CD4-positive, alpha-beta T cell (primary cell): ENCODE data around the gene HTRA2. TPM values are rescaled to one million over a fixed set of nuclear protein-coding genes. Genes with fewer than 3 reads are reported as not detected.

ENCODE experiments used
- ATAC-seq: fragments of 200-7000 bp; cut with Tn5 transposase; one replicate; pipeline ENCODE4 v1.10.0; 2022; ENCODE audit warnings: mild to moderate bottlenecking; ENCODE audit not compliant: poor library complexity
- CTCF ChIA-PET: fragments of 350-600 bp; sonication (Branson Sonifier 250); formaldehyde crosslinking; loops from one replicate; lab custom pipeline; 2021; ENCODE audit warnings: antibody characterized with exemption, inconsistent platforms; lab: Charles Lee
- POLR2A ChIA-PET: fragments of 350-600 bp; sonication (Branson Sonifier 250); formaldehyde crosslinking; loops from one replicate; lab custom pipeline; 2021; ENCODE audit warnings: antibody characterized with exemption, inconsistent platforms; lab: Charles Lee
- DNase-seq, 14 experiments: peaks; one replicate each; pipeline ENCODE4 v3.0.0-alpha.2; 2013 to 2020; ENCODE audit warnings: mixed read lengths in 2 of 14
- H3K27ac ChIP-seq, 2 donors: one replicate each; pipeline versions ENCODE4 v1.5.1 to v1.7.0; 2013; ENCODE audit warnings: low read length in 2 of 2, low read depth in 1 of 2, mild to moderate bottlenecking in 1 of 2
- H3K27me3 ChIP-seq, 2 experiments: 1 replicate in 1 of 2; 2 replicates in 1 of 2; pipeline versions ENCODE4 v1.6.1 to v1.7.0; 2013; ENCODE audit warnings: low read length in 2 of 2, control low read depth in 1 of 2, mild to moderate bottlenecking in 1 of 2, moderate library complexity in 1 of 2; ENCODE audit not compliant: insufficient read depth in 2 of 2, control insufficient read depth in 1 of 2
- H3K36me3 ChIP-seq: one replicate; pipeline ENCODE4 v1.6.1; 2013; ENCODE audit warnings: low read length, control low read depth; ENCODE audit not compliant: insufficient read depth
- H3K4me1 ChIP-seq: one replicate; pipeline ENCODE4 v1.6.1; 2013; ENCODE audit warnings: low read length, control low read depth; ENCODE audit not compliant: insufficient read depth
- H3K4me3 ChIP-seq: one replicate; pipeline ENCODE4 v1.5.1; 2013; ENCODE audit warnings: mild to moderate bottlenecking, low read length, moderate library complexity
- H3K9me3 ChIP-seq, 2 experiments: 1 replicate in 1 of 2; 2 replicates in 1 of 2; pipeline versions ENCODE4 v1.6.1 to v1.7.0; 2013; ENCODE audit warnings: low read length in 2 of 2, mild to moderate bottlenecking in 2 of 2, control low read depth in 1 of 2, moderate library complexity in 1 of 2; ENCODE audit not compliant: control insufficient read depth in 1 of 2, insufficient read depth in 1 of 2
- H3K27ac Mint-ChIP-seq: one replicate; pipeline ENCODE4 v1.8.0; 2020; ENCODE audit warnings: mixed read lengths
- H3K27me3 Mint-ChIP-seq: one replicate; pipeline ENCODE4 v1.8.0; 2021; ENCODE audit warnings: mixed read lengths
- H3K36me3 Mint-ChIP-seq: one replicate; pipeline ENCODE4 v1.8.0; 2021; ENCODE audit warnings: low read depth, mixed read lengths
- H3K4me1 Mint-ChIP-seq: one replicate; pipeline ENCODE4 v1.8.0; 2021; ENCODE audit warnings: low read depth, mixed read lengths
- H3K4me3 Mint-ChIP-seq: one replicate; pipeline ENCODE4 v1.8.0; 2020; ENCODE audit warnings: mild to moderate bottlenecking, mixed read lengths
- H3K9me3 Mint-ChIP-seq: one replicate; pipeline ENCODE4 v1.8.0; 2020; ENCODE audit warnings: mixed read lengths
- CTCF ChIP-seq: fragments of 200-600 bp; IDR thresholded peaks from one replicate; pipeline ENCODE4 v1.8.0; 2022; ENCODE audit warnings: antibody characterized with exemption, mild to moderate bottlenecking
- intact Hi-C, 2 experiments: fragments of 100-400 bp; cut with DNase I in 1 of 2; cut with micrococcal nuclease in 1 of 2; formaldehyde crosslinking; loops; one replicate each; pipeline versions ENCODE4 v1.15.1 to v1.9.0; 2023 to 2025; cut with DNase I, micrococcal nuclease
- polyA plus RNA-seq, 2 donors: library from polyadenylated mRNA; unstranded; fragments of 120-200 nt; gene quantifications; one replicate each; pipeline ENCODE4 v1.2.1, GENCODE V29; 2013
- total RNA-seq, 174 experiments: library from RNA in 2 of 174; stranded (reverse) in 2 of 174; gene quantifications; one replicate each; pipeline ENCODE4 v1.2.3 and lab custom pipeline; 2021 to 2026

The HTRA2 gene
- total RNA-seq, result 10 to 100 TPM; 15.3 to 16.0 TPM
- polyA plus RNA-seq (2013, experiment 1 of 2), result 24.1 TPM
- 29.5 TPM for polyA plus RNA-seq (2013, experiment 2 of 2)
- 17.6 to 80.9 (median 38.5) reads per million in 172 experiments for total RNA-seq (lab: John Stamatoyannopoulos, UW)

GRCh38 chr2:74529357-74530238 is at the start of gene HTRA2, which contains the start of gene AUP1:
Gene HTRA2, plus strand, starts transcription at chr2:74529933. Its CDS starts 74 bp downstream, at chr2:74530007.
Gene AUP1, minus strand, starts transcription at chr2:74529706. Its CDS starts 77 bp downstream, at chr2:74529629.
- TF ChIP-seq CTCF, result no peak
- no peaks in the 10 kb centered on the region for H3K9me3 Mint-ChIP-seq
- ATAC-seq (peak; percentile 90), DNase-seq (peak; percentile 69 to 94 (median 80))
- no peaks in the 10 kb centered on the region for H3K27me3 Mint-ChIP-seq
- intact Hi-C loops, result loop anchor here (1.0 to 10.0 kb wide), 9 partner anchors 15 to 705 kb away; partner anchors contain the start of genes DOK1 (in 2 of the 2), CCDC142 (in 1 of the 2), PCGF1 (in 1 of the 2) and STAMBP (in 1 of the 2)
- Histone ChIP-seq H3K36me3 (peaks cover 42% of the 10 kb centered on the region), H3K9me3 (peaks cover 0 to 6% of the 10 kb centered on the region in 2 experiments), H3K27me3 (no peaks in the 10 kb centered on the region), H3K4me3 (peak within 1 kb of the TSS; percentile 84), H3K27ac (peak within 1 kb of the TSS; percentile 79 to 86), H3K4me1 (peaks cover 35% of the 10 kb centered on the region)
- peaks cover 57% of the 10 kb centered on the region for H3K36me3 Mint-ChIP-seq
- H3K4me1 Mint-ChIP-seq, result peaks cover 42% of the 10 kb centered on the region
- POLR2A ChIA-PET, result interaction anchor here (0.7 to 3.8 kb wide), 17 partner anchors 9 to 706 kb away, joined by 3 to 37 read pairs (median 10); partner anchors contain the start of genes CCDC142, INO80B, LBX2 and MRPL53
- peak within 1 kb of the TSS; percentile 92 for H3K4me3 Mint-ChIP-seq
- H3K27ac Mint-ChIP-seq, result peak within 1 kb of the TSS; percentile 89
- CTCF ChIA-PET, result interaction anchor here (1.5 to 4.6 kb wide), 5 partner anchors 15 to 75 kb away, joined by 3 to 34 read pairs (median 6); partner anchors contain the start of genes CCDC142, INO80B, PCGF1 and TLX2

- peaks cover 56% of the 10 kb centered on the region for H3K36me3 Mint-ChIP-seq
- Histone ChIP-seq H3K36me3 (peaks cover 30% of the 10 kb centered on the region), H3K9me3 (no peaks in the 10 kb centered on the region), H3K27ac (no peak overlapping the region), H3K4me1 (peaks cover 31% of the 10 kb centered on the region), H3K27me3 (no peaks in the 10 kb centered on the region), H3K4me3 (peak overlapping the region; percentile 77)
- H3K4me3 Mint-ChIP-seq, result peak overlapping the region; percentile 99
- no peaks in the 10 kb centered on the region for H3K27me3 Mint-ChIP-seq
- H3K27ac Mint-ChIP-seq, result peak overlapping the region; percentile 14
- no peak for ATAC-seq
- peaks cover 26% of the 10 kb centered on the region for H3K4me1 Mint-ChIP-seq
- H3K9me3 Mint-ChIP-seq, result no peaks in the 10 kb centered on the region
- TF ChIP-seq CTCF, result no peak
- no peak for DNase-seq
- ChIA-PET CTCF (interaction anchor here (0.6 to 4.6 kb wide), 9 partner anchors 9 to 110 kb away, joined by 3 to 61 read pairs (median 5); partner anchors contain the start of genes AUP1, HTRA2, INO80B and MRPL53), POLR2A (interaction anchor here (0.7 to 6.9 kb wide), 10 partner anchors 9 to 90 kb away, joined by 3 to 169 read pairs (median 16); partner anchors contain the start of genes AUP1, HTRA2, INO80B and LBX2)
- intact Hi-C loops, result loop anchor here in 1 of 2 experiments (2.0 to 5.0 kb wide), 2 partner anchors 15 to 396 kb away; no protein-coding TSS in a partner anchor
These were observed 48.3 kb upstream of the HTRA2 start for GRCh38 chr2:74481431-74481830.
